ENCODE results near the gene RUNX1.

The RUNX1 gene

DNA sequence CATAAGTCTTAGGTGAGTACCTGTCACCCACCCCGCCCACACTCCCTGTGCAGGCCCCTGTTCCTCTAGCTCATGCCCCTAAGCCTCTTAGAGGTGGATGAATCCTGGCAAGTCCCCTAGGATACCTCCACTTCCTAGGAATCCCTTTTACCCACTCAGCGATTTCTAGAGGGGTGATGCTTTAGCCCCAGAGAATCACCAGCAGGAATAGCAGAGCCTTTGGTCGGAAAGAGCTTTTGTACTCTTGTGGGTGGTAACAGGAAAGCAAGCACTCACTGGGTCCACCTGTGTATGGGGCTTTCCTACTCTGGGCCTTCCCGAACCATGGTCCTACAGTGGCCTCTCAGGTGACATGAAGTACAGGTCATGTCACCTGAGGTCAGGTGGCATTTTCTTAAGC, 207.9 kb downstream of the RUNX1 start:
- DNase-seq = no peak

DNA sequence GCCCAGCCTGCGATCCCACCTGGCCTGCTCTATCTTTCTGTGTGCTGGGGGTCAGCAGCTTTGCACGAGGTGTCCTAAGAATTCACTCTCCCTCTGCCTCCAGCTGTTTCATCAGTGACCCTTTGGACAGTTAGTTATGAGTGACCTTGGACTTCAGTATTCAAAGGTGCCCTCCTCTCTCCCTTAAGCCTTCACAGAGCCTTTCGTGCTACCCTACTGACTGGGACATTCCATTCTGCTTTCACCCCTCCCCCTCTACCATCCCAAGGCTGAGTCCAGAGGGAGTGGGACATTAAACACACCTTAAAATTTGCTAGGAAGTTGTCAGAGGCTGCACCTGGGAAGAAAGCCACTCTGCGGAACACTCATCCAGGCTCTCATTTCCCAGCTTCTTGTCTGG, 208.4 kb downstream of the RUNX1 start:
- DNase-seq = no peak

DNA sequence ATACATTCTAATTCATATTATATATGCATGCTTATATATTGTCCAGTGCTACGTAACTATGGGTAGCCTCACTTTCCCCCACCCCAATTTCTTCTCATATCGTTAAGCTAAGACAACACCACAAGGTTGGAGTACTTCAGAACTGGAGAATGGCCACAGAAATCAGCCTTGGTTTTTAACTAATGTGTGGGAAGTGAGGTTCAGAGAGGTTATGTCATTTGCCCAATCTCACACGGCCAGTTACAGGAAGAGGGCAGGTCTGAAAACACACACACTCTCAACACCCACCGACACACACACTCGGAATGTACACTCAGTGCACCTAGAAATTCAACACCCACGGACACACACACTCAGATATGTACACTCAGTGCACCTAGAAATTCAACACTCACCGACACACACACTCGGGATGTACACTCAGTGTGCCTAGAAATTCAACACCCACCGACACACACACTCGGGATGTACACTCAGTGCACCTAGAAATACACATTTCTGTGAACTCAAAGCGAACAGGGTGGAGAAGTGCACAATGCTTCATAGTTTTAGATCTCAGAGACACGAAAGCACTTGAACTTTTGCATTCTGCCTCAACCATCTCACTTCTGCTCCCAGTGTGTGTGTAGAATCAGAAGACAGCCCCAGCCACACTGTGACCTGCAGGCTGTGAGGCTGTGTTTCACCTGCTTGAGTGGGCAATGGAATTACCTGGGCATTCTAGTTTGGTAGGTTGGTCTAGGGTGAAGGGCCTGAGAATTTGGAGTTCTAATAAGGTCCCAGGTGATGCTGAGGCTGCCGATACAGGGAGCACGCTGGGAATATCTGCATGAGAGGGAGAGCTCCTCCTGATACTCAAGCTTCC, 209.9 kb downstream of the RUNX1 start:
- DNase-seq = no peak

DNA sequence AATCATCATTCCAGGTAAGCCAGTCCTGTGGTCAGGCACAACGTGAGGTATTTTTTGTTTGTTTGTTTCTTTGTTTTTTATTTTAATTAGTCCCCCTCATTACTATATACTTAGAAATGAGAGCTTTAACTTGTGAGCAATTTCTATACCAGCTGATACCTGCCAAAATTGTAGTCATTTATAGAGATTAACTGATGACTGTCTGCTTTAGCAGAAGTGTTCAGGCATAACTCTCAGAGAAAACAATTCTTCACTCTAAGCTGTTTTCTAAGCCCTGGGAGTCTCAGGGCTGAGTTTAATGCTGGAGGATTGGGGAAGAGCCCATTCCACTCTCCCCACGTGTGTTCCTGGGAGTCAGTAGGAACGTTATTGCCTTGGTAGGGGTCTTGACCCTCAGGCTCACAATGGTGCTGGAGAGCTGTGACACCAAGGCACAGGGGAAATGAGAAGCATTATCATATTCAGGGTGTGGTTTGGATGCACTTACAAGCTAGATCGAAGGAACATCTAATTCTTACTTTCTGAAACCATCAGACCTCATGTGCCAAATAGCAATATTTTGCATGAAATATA, 212.1 kb downstream of the RUNX1 start:
- DNase-seq = no peak

- DNase-seq = no peak
Observed at GRCh38 chr21:34836103-34836932, 212.8 kb downstream of the RUNX1 start.

- no peak for DNase-seq
Observed at GRCh38 chr21:34835526-34835925, 213.6 kb downstream of the RUNX1 start.

DNA sequence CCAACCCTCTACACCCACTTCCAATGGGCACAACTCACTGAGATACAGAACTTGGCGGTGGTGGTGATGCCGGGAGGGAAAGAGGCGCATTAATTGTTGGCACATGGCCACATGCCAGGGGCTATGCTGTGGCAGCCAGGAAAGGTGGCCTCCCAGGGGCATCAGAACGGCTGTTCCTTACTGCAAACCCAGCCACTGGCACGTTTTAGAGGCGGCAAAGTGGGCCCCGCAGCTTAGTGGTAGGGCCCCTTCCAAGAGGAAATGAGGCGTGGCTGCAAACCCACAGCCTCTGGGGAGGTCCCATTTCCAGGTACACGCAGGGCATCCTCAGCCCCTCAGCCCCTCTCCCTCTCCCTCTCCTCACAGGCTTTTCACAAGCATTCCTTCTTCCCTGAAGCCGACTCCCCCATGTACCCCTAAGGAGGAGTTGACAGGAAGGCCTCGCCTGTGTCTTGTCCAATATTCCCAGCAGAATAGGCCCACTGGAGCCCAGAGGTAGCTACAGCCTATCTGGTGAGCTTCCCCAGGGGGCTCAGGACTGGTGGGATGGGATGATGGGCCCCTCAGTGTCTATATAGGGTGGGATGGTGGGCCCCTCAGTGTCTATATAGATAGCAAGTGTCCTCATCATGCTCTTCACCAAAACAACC, 214.1 kb downstream of the RUNX1 start:
- DNase-seq = no peak

- no peak for DNase-seq
Observed at GRCh38 chr21:34834290-34834689, 214.8 kb downstream of the RUNX1 start.

DNA sequence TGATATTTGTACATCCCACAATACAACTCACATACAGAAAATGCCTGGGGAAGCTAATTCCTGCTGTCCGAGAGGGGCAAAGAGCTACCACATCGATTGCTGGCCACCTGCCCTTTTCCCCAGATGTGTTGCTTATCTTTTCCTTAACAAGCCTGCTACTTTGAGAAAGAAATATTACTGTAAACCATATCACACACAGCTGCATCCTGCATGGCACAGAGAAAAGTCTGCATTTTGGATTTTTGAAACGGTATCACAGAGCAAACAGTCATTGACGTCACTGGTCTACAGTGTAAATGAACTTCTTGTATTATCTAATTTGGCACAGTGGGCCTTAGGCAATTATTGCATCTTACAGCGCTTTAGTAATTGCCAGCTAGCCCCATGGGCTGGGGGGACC, 215.6 kb downstream of the RUNX1 start:
- DNase-seq = no peak

DNA sequence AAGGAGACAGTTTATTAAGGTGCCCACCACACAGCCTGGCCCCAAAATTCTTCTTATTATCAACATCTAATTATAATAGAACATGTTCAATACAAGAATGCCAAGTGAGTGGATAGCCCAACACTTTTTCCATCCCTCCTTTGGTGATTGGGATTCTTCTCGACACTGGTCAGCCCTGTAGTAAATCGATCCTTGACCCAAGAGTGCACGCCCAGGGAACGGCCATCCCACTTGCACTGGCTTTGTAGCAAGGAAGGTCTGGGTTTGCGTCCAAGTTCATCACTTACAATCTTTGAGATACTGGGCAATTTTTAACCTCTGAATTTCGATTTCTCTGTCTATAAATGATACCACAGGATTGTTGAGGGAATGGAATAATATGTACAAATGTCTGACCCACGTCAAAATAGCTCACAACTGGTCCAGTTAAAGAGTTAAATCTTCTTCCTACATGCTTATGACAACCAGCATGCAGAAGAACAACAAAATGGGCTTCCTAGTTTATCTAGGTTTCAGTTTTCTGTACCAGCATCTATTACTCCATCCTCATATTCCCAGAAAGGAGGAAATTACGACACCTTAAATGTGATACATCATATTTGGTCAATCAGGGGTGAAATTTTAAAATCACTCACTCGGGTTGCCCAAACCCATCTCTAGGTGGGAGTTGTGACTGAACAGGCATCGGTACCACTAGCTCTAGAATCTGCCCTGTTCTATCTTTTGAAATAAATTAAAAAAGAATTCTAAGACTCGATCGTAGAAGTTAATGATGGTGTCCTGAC, 218.5 kb downstream of the RUNX1 start:
- DNase-seq = no peak

- no peak for DNase-seq
Observed at GRCh38 chr21:34827445-34828235, 221.5 kb downstream of the RUNX1 start.

DNA sequence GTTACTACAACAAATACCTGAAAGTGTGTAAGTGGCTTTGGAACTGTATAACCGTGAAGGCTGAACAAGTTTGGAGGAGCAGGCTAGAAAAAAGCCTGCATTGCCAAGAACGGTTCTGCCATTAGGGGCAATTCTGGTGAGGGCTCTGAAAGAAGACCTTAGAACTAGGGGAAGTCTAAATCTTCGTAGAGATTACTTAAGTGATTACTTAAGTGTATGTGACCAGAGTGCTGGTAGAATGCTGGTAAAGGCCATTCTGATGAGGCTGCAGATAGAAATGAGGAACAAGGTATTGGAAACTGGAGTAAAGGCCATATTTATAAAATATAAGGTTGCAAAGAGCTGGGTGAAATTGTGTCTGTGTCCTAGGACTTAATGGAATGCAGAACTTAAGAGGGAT, 222.3 kb downstream of the RUNX1 start:
- DNase-seq = no peak

DNA sequence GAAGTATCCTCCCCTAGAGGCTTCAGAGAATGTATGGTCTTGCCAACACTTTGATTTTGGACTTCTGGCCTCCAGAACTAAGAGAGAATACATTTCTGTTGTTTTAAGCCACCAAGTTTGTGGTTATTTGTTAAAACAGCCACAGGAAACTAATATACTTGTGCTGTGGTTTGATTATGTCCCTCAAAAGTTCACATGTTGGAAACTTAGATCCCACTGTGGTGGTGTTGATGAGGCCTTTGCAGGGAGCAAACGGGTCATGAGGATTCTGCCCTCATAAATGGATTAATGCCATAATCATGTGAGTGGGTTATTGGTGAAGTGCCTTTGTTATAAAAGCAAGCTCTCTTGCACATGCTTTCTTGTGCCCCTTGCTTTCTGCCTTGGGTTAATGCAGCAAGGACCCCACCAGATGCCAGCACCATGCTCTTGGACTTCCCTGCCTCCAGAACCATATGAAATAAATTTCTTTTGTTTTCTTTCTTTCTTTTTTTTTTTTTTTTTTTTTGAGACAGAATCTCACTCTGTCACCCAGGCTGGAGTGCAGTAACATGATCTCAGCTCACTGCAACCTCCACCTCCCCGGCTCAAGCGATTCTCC, 223.1 kb downstream of the RUNX1 start:
- DNase-seq = no peak

DNA sequence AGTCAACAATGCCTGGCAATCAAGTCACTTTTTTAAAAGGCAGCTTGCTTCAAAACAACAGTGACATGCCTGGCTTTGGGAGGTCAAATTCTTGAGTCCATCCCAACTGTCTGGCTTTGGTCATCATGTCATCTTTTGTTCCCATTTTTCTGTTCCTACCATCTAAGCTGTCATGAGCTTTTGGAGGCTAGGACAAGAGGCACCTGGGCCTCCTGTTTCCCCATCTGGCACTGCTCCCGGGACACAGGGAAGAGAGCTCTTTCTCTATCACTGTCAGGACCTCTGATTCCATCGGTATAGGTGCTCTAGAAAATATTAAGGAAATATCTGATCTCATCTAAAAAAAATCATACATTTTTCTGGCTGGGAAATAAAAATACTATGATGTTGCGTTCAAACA, 224.0 kb downstream of the RUNX1 start:
- DNase-seq = no peak

GRCh38 chr21:34824314-34824713, 224.8 kb downstream of the RUNX1 start:
- no peak for DNase-seq

- DNase-seq = no peak
Observed at GRCh38 chr21:34822942-34823341, 226.2 kb downstream of the RUNX1 start.

DNA sequence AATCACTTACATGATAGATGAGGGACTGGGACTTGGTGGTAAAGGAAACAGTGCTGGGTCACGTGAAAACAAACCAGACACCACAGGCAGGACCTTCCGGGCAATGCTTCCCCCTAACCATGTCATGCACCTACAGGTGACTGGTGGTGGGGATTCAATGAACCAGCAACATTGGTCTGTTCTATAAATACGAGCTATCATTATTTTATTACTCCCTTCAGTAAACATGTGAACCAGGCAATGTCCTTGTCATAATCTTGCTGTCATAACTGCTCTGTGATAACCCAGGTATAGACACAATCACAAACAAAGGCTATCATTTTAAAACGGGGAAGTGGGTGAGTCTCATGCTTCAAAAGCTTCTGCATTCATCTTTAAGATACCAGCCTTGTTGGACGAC, 226.9 kb downstream of the RUNX1 start:
- DNase-seq = no peak

- no peak for DNase-seq
Observed at GRCh38 chr21:34821717-34822116, 227.4 kb downstream of the RUNX1 start.

DNA sequence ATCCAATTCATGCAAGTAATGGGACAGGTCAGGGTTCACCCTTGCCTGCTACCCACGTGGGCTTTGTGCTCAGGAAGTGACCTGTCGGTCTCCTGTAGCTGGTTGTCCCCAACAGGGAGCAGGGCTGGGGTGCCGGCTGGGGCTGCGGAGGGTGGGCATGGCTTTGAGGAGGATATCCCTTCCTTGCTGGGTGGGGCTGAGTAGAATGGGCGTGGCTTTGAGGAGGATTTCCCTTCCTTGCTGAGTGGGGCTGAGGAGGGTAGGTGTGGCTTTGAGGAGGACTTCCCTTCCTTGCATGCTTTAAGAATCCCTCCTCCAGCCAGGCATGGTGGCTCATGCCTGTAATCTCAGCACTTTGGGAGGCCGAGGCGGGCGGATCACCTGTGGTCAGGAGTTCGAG, 229.1 kb downstream of the RUNX1 start:
- no peak for DNase-seq

- no peak for DNase-seq
Observed at GRCh38 chr21:34819357-34819999, 229.6 kb downstream of the RUNX1 start.

Data from retina (tissue), 1 donor.